Panc1 (cell line): ENCODE results near the gene ETFA. TPM values are rescaled to one million over a fixed set of nuclear protein-coding genes. Genes with fewer than 3 reads are reported as not detected.

Experiments
- ATAC-seq: fragments of 200-7000 bp; cut with Tn5 transposase; 2 replicates; pipeline ENCODE4 v1.9.1; 2020; ENCODE audit warnings: mild to moderate bottlenecking, moderate library complexity
- BruUV-seq: library from RNA; stranded (reverse); fragments of 400-500 nt; replicated peaks from 2 replicates; lab custom pipeline; 2021; lab: Mats Ljungman, UMichigan
- CTCF ChIA-PET: fragments of 300-600 bp; sonication (Branson Sonifier 250); formaldehyde crosslinking; loops from one replicate; lab custom pipeline; 2022; ENCODE audit warnings: antibody characterized with exemption; lab: Charles Lee
- POLR2A ChIA-PET: fragments of 300-600 bp; sonication (Branson Sonifier 250); formaldehyde crosslinking; loops from one replicate; lab custom pipeline; 2022; ENCODE audit warnings: antibody characterized with exemption; lab: Charles Lee
- DNase-seq: peaks from one replicate; pipeline ENCODE4 v3.0.0-alpha.2; 2010; ENCODE audit warnings: low read depth, low spot score
- H3K27ac ChIP-seq: 2 replicates; pipeline ENCODE4 v1.5.1; 2011; ENCODE audit warnings: mild to moderate bottlenecking, low read length, inconsistent platforms
- H3K27me3 ChIP-seq: fragments of 200-500 bp; sonication (Bioruptor generic); 2 replicates; pipeline ENCODE4 v1.6.0; 2014; ENCODE audit warnings: low read length, inconsistent platforms; ENCODE audit not compliant: control insufficient read depth, insufficient read depth
- H3K36me3 ChIP-seq: fragments of 200-500 bp; sonication (Bioruptor generic); 2 replicates; pipeline ENCODE4 v1.5.1; 2014; ENCODE audit warnings: inconsistent platforms, mild to moderate bottlenecking, low read length, moderate library complexity; ENCODE audit not compliant: control insufficient read depth, insufficient read depth
- H3K4me1 ChIP-seq: 2 replicates; pipeline ENCODE4 v1.5.1; 2011; ENCODE audit warnings: inconsistent platforms, mild to moderate bottlenecking, low read length, moderate library complexity; ENCODE audit not compliant: control insufficient read depth, insufficient read depth
- H3K4me3 ChIP-seq, 2 experiments: 2 replicates each; pipeline ENCODE4 v1.5.1; 2011 to 2012; ENCODE audit warnings: low read depth in 2 of 2, low read length in 2 of 2, mild to moderate bottlenecking in 2 of 2, inconsistent platforms in 1 of 2, moderate library complexity in 1 of 2
- H3K9me3 ChIP-seq: fragments of 200-500 bp; sonication (Bioruptor generic); 2 replicates; pipeline ENCODE4 v1.5.1; 2014; ENCODE audit warnings: low read depth, mild to moderate bottlenecking, inconsistent platforms, low read length, moderate library complexity; ENCODE audit not compliant: control insufficient read depth, insufficient read depth
- CTCF ChIP-seq: fragments of 450-650 bp; IDR thresholded peaks from 2 replicates; pipeline ENCODE4 v1.5.1; 2017; ENCODE audit warnings: mild to moderate bottlenecking
- POLR2AphosphoS5 ChIP-seq: IDR thresholded peaks from 2 replicates; pipeline ENCODE4 v1.6.1; 2012; ENCODE audit warnings: mild to moderate bottlenecking, low read depth, low read length, moderate library complexity
- REST ChIP-seq, 2 experiments: IDR thresholded peaks; 2 replicates each; pipeline ENCODE4 v1.6.1; 2011 to 2012; ENCODE audit warnings: low read depth in 2 of 2, control low read depth in 1 of 2, low read length in 1 of 2, mild to moderate bottlenecking in 1 of 2, moderate library complexity in 1 of 2; ENCODE audit not compliant: insufficient read depth in 1 of 2
- SIN3A ChIP-seq: IDR thresholded peaks from 2 replicates; pipeline ENCODE4 v1.6.1; 2012; ENCODE audit warnings: low read depth, mild to moderate bottlenecking, low read length, moderate library complexity, borderline replicate concordance; ENCODE audit not compliant: insufficient read depth
- TCF7L2 ChIP-seq: IDR thresholded peaks from 2 replicates; pipeline ENCODE4 v1.6.1; 2011; ENCODE audit warnings: mild to moderate bottlenecking, low read depth, low read length, inconsistent platforms
- in situ Hi-C: cut with HindIII; loops from 2 replicates; pipeline ENCODE4 v1.10.0; 2016; ENCODE audit warnings: low sequenced_read_pairs, low pct_unique_long_range_greater_than_20kb
- intact Hi-C: fragments of 100-400 bp; cut with micrococcal nuclease; formaldehyde crosslinking; loops from one replicate; pipeline ENCODE4 v1.10.0; 2022; ENCODE audit not compliant: unreplicated experiment
- total RNA-seq: library from RNA; stranded (reverse); gene quantifications from one replicate; pipeline ENCODE4 v1.2.1, GENCODE V29; 2021; ENCODE audit not compliant: unreplicated experiment

Gene ETFA
- total RNA-seq, 1 experiment from 2014 or later = 159 TPM

- no peaks in the 10 kb centered on the region for H3K27me3 ChIP-seq
- no peak for ATAC-seq
- ChIA-PET POLR2A (no interaction called here), CTCF (no interaction called here)
- no peak for TF ChIP-seq REST (IDR thresholded peaks at IDR 0.05; ENCODE audit: insufficient read depth in 1 of 2, low read depth in 2 of 2, low read length in 1 of 2)
- TF ChIP-seq TCF7L2 = no peak
- no peak for TF ChIP-seq SIN3A
- TF ChIP-seq POLR2AphosphoS5 = no peak
- no peak for TF ChIP-seq CTCF
- H3K4me3 ChIP-seq = no peak overlapping the region
- intact Hi-C loops (no loop called here), in situ Hi-C loops (no loop called here)
- no peak for DNase-seq
- H3K27ac ChIP-seq = no peak overlapping the region
- H3K9me3 ChIP-seq = no peaks in the 10 kb centered on the region
- BruUV-seq = no TSS peak
- no peaks in the 10 kb centered on the region for H3K4me1 ChIP-seq
- no peaks in the 10 kb centered on the region for H3K36me3 ChIP-seq
Observed at GRCh38 chr15:76176059-76176458, 135.2 kb downstream of the ETFA start.

- TF ChIP-seq SIN3A = no peak
- TF ChIP-seq CTCF = no peak
- TF ChIP-seq TCF7L2 = no peak
- TF ChIP-seq POLR2AphosphoS5 = no peak
- TF ChIP-seq REST (IDR thresholded peaks at IDR 0.05; ENCODE audit: insufficient read depth in 1 of 2, low read depth in 2 of 2, low read length in 1 of 2) = no peak
- intact Hi-C loops = no loop called here
- Histone ChIP-seq H3K4me3 (no peak overlapping the region), H3K9me3 (no peaks in the 10 kb centered on the region), H3K27me3 (no peaks in the 10 kb centered on the region), H3K27ac (no peak overlapping the region), H3K36me3 (no peaks in the 10 kb centered on the region), H3K4me1 (no peaks in the 10 kb centered on the region)
- BruUV-seq = no TSS peak
- POLR2A ChIA-PET = no interaction called here
- no peak for DNase-seq
- in situ Hi-C loops = no loop called here
- no peak for ATAC-seq
- CTCF ChIA-PET = no interaction called here
Observed at GRCh38 chr15:76175442-76175841, 135.8 kb downstream of the ETFA start.
